Stimulated activated CD8-positive, alpha-beta memory T cell treated with anti-CD3 and anti-CD28 coated beads, Interleukin-15, amount 100 ng/mL, for 4 hours (primary cell): ENCODE measurements around the gene GABRG3.

Experiments
- DNase-seq, 2 donors: peaks; one replicate each; pipeline ENCODE4 v3.0.0-alpha.2; 2020; ENCODE audit warnings: low read depth in 2 of 2

Gene GABRG3

GRCh38 chr15:27498700-27499099 lies 527.7 kb downstream of the GABRG3 start:
- DNase-seq = no peak

GRCh38 chr15:27499191-27499590 lies 528.2 kb downstream of the GABRG3 start:
- DNase-seq = no peak

GRCh38 chr15:27499719-27500118 lies 528.7 kb downstream of the GABRG3 start:
- no peak for DNase-seq

- DNase-seq = no peak
Measured at GRCh38 chr15:27500206-27500605, 529.2 kb downstream of the GABRG3 start.

GRCh38 chr15:27506752-27507151 lies 535.8 kb downstream of the GABRG3 start:
- DNase-seq = no peak

GRCh38 chr15:27509014-27509413 lies 538.0 kb downstream of the GABRG3 start:
- no peak for DNase-seq

GRCh38 chr15:27512281-27513001 lies 541.5 kb downstream of the GABRG3 start:
- no peak for DNase-seq

- DNase-seq = no peak
Measured at GRCh38 chr15:27514526-27514925, 543.5 kb downstream of the GABRG3 start.

GRCh38 chr15:27527490-27528067 lies 556.6 kb downstream of the GABRG3 start:
- DNase-seq = no peak

- DNase-seq = no peak
Measured at GRCh38 chr15:27529399-27529798, 558.4 kb downstream of the GABRG3 start.

- DNase-seq = no peak
Measured at GRCh38 chr15:27530994-27531393, 560.0 kb downstream of the GABRG3 start.

- no peak for DNase-seq
Measured at GRCh38 chr15:27532358-27532757, 561.4 kb downstream of the GABRG3 start.

- DNase-seq = no peak
Measured at GRCh38 chr15:27535445-27536129, 564.6 kb downstream of the GABRG3 start.

GRCh38 chr15:27538325-27538724 lies 567.3 kb downstream of the GABRG3 start:
- no peak for DNase-seq

GRCh38 chr15:27541581-27541980 lies 570.6 kb downstream of the GABRG3 start:
- no peak for DNase-seq

- DNase-seq = no peak
Measured at GRCh38 chr15:27545494-27546255, 574.7 kb downstream of the GABRG3 start.

GRCh38 chr15:27549746-27550145 lies 578.8 kb downstream of the GABRG3 start:
- DNase-seq = no peak

- no peak for DNase-seq
Measured at GRCh38 chr15:27550635-27551034, 579.7 kb downstream of the GABRG3 start.

- no peak for DNase-seq
Measured at GRCh38 chr15:27561816-27562215, 590.8 kb downstream of the GABRG3 start.

GRCh38 chr15:27563765-27564370 lies 592.9 kb downstream of the GABRG3 start:
- no peak for DNase-seq

- DNase-seq = no peak
Measured at GRCh38 chr15:27564656-27565055, 593.7 kb downstream of the GABRG3 start.

- no peak for DNase-seq
Measured at GRCh38 chr15:27570746-27571145, 599.8 kb downstream of the GABRG3 start.
